Nephron progenitor cell (in vitro differentiated cells): ENCODE data around the gene KCNH8.
A peak's percentile ranks its signal among the peaks of the same experiment; 100 is the strongest.

Experiments used
- DNase-seq: peaks from one replicate; pipeline ENCODE4 v3.0.0; 2021
- H3K27ac Mint-ChIP-seq: 2 replicates; pipeline ENCODE4 v1.8.0; 2021; ENCODE audit warnings: mild to moderate bottlenecking, moderate library complexity, mixed read lengths
- H3K27me3 Mint-ChIP-seq: 2 replicates; pipeline ENCODE4 v1.8.0; 2021; ENCODE audit warnings: mild to moderate bottlenecking, low read depth, mixed read lengths; ENCODE audit not compliant: poor library complexity
- H3K36me3 Mint-ChIP-seq: 2 replicates; pipeline ENCODE4 v1.8.0; 2021; ENCODE audit warnings: low read depth, mixed read lengths
- H3K4me1 Mint-ChIP-seq: 2 replicates; pipeline ENCODE4 v1.8.0; 2021; ENCODE audit warnings: mixed read lengths
- H3K4me3 Mint-ChIP-seq: 2 replicates; pipeline ENCODE4 v1.8.0; 2021; ENCODE audit warnings: mild to moderate bottlenecking, moderate library complexity, mixed read lengths
- H3K9me3 Mint-ChIP-seq: 2 replicates; pipeline ENCODE4 v1.8.0; 2021; ENCODE audit warnings: mild to moderate bottlenecking, moderate library complexity, mixed read lengths
- TF ChIP-seq, protein P1 (sequence below): fragments of 200-600 bp; sonication (generic); IDR thresholded peaks from 2 replicates; pipeline ENCODE4 v1.5.0; 2021; ENCODE audit warnings: antibody characterized with exemption

The KCNH8 gene

DNA sequence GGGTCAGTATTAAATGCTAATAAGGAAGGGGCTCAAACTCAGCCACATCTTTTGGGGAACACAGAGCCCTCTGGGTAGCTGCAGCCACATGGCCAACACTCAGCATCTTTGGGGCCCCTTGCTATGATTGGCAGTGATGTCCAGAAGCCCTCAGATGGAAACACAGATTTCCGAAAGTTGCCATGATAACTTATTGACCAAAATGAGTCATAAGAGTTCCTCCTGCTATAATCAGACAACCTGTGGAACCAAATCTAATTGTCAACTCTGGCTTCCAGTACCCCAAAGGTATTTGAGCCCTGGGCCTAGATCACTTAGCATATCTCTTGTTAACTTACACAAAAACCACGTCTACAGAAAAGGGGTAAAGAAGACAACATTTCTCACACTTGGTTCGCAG, 392.2 kb downstream of the KCNH8 start:
- no peaks in the 10 kb centered on the region for H3K4me1 Mint-ChIP-seq
- DNase-seq, result no peak
- TF ChIP-seq, protein P1, sequence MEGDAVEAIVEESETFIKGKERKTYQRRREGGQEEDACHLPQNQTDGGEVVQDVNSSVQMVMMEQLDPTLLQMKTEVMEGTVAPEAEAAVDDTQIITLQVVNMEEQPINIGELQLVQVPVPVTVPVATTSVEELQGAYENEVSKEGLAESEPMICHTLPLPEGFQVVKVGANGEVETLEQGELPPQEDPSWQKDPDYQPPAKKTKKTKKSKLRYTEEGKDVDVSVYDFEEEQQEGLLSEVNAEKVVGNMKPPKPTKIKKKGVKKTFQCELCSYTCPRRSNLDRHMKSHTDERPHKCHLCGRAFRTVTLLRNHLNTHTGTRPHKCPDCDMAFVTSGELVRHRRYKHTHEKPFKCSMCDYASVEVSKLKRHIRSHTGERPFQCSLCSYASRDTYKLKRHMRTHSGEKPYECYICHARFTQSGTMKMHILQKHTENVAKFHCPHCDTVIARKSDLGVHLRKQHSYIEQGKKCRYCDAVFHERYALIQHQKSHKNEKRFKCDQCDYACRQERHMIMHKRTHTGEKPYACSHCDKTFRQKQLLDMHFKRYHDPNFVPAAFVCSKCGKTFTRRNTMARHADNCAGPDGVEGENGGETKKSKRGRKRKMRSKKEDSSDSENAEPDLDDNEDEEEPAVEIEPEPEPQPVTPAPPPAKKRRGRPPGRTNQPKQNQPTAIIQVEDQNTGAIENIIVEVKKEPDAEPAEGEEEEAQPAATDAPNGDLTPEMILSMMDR, result no peak
- H3K27ac Mint-ChIP-seq, result no peak overlapping the region
- H3K36me3 Mint-ChIP-seq, result no peaks in the 10 kb centered on the region
- H3K9me3 Mint-ChIP-seq, result no peaks in the 10 kb centered on the region
- no peaks in the 10 kb centered on the region for H3K27me3 Mint-ChIP-seq
- no peak overlapping the region for H3K4me3 Mint-ChIP-seq

DNA sequence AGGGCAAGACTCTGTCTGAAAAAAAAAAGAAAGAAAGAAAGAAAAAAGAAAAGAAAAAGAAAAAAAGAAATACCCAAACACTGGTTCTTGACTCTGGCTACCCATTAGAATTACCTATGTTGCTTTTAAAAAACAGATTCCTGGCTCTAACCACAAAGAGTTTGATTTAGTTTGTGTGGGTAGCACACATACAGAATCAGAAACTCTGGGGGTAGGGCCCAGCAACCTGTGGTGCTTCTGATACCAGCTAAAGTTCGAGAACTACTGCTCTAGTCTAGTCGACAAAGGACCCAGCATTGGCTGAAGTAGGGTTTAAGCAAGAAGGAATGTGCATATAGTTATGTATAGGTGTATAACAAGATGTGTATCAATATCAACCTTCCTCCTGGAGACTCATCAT, 393.0 kb downstream of the KCNH8 start:
- TF ChIP-seq, protein P1, result no peak
- Mint-ChIP-seq H3K4me3 (no peak overlapping the region), H3K27me3 (no peaks in the 10 kb centered on the region), H3K27ac (no peak overlapping the region), H3K9me3 (no peaks in the 10 kb centered on the region), H3K36me3 (no peaks in the 10 kb centered on the region), H3K4me1 (no peaks in the 10 kb centered on the region)
- no peak for DNase-seq

DNA sequence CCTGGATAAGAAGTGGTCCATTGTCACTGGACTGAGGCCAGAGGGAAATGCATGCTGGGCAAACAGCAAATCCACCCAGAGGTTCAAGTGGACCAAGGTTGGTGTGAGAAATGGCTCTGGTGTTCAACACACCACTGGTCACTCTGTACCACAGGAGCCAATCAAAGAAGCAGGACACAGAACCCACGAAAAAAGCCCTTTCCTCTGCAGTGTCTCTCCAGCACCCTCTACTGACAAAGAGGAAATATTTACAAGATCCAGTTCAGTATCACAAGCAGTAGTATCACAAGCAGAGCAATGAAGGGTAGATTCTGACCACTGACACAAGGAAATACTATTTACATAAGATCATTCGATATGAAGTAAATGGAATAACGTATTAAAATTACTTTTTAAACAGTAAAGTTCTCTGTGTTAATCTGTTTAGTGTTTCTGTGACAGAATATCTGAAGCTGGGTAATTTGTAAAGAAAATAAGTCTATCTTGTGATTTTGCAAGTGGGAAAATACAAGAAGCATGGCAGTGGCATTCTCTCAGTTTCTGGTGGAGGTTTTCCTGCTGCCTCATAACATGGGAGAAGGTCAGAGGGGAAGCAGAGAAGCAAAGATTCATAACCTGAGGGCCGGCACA, 395.0 kb downstream of the KCNH8 start:
- no peaks in the 10 kb centered on the region for H3K9me3 Mint-ChIP-seq

DNA sequence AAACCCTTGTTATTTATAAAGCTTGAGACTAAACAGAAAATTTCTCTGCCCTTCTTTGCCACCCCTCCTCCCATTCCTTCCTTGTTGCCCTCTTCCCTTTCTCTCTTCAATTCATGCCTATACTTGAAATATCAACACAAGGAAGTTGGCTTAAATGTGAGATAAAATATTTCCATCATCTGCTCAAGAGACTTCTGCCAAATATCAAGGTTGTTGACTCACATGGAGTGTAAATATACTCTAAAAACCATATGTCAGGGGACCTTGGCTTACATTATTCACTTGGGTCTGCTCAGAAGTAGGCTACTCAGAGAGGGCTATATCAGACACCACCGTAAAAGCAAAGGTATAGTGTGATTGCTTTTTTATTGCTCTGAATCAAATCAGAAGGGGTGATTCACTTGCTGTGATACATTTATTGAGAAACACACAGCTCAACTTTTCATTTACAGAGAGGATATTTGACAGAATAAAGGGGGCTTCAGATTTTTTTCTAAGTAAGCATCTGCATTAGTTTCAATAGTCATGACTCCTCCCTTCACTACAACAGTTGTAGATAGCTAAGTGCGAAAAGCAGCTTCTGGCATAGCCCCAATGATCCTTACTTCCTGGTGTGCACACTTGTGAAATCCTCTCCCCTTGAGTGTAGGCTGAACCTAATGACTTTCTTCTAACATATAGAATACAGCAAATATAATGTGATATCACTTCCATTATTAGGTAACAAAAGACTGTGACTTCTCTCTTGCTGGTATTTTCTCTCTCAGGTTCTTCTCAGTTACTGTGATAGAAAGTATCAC, 399.6 kb downstream of the KCNH8 start:
- H3K27ac Mint-ChIP-seq, result peak overlapping the region; percentile 88
- TF ChIP-seq, protein P1, result no peak
- H3K4me1 Mint-ChIP-seq, result no peaks in the 10 kb centered on the region
- H3K36me3 Mint-ChIP-seq, result no peaks in the 10 kb centered on the region
- no peak for DNase-seq
- H3K4me3 Mint-ChIP-seq, result no peak overlapping the region
- no peaks in the 10 kb centered on the region for H3K9me3 Mint-ChIP-seq
- no peaks in the 10 kb centered on the region for H3K27me3 Mint-ChIP-seq

More for the DNA sequence above, 395.0 kb downstream of the KCNH8 start:
- H3K27me3 Mint-ChIP-seq, result no peaks in the 10 kb centered on the region
- no peak overlapping the region for H3K27ac Mint-ChIP-seq
- peak; percentile 15 for DNase-seq
- no peaks in the 10 kb centered on the region for H3K4me1 Mint-ChIP-seq
- no peaks in the 10 kb centered on the region for H3K36me3 Mint-ChIP-seq
- H3K4me3 Mint-ChIP-seq, result no peak overlapping the region
- TF ChIP-seq, protein P1, result peak; percentile 61

DNA sequence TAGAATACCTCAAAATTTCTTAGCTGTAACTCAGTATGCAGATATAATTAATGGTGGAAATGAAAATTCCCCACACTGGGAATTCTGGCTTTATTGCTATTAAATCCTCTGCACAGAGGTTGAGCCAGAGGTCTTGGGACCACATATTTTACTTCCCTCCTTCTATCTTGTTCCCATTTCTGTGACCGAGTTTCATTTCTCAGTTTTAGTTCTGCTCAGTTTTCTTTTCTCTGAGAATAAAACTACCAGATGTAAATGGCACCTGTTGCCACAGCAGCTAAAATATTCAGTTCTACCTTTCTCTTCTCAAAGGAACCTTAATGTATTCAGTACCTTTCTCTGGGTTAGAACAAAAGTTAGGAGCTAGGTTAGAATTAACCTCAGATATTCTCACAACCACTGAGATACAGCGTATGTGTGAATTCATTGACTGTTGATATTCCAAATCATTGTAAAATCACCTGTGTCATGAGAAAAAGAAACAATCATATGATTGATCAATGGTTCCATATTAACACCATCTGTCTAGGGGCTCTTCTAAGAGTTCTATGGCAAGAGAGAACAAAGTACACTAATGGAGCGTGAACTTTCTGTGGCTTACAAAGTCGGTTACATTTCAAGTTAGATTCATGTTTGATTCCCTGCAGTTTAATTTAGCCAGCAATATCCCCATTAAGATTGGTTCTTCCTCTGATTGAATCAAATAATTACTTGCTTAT, 411.6 kb downstream of the KCNH8 start:
- Mint-ChIP-seq H3K9me3 (peaks cover 7% of the 10 kb centered on the region), H3K4me1 (no peaks in the 10 kb centered on the region), H3K4me3 (no peak overlapping the region), H3K27me3 (peaks cover 3% of the 10 kb centered on the region), H3K27ac (no peak overlapping the region), H3K36me3 (no peaks in the 10 kb centered on the region)
- DNase-seq, result no peak
- TF ChIP-seq, protein P1, result no peak
